PC-9 (cell line): ENCODE results near the gene NT5DC1.

ENCODE experiments used
- EZH2 ChIP-seq: fragments of 200-600 bp; sonication (generic); IDR thresholded peaks from 2 replicates; pipeline ENCODE4 v1.8.0; 2017; ENCODE audit warnings: antibody characterized with exemption, low read depth
- TF ChIP-seq, protein P1 (sequence below): fragments of 200-600 bp; sonication (generic); conservative IDR thresholded peaks from 2 replicates; pipeline ENCODE4 v1.6.1; 2017; ENCODE audit warnings: mixed run types, antibody characterized with exemption, mild to moderate bottlenecking, moderate library complexity

DNA sequence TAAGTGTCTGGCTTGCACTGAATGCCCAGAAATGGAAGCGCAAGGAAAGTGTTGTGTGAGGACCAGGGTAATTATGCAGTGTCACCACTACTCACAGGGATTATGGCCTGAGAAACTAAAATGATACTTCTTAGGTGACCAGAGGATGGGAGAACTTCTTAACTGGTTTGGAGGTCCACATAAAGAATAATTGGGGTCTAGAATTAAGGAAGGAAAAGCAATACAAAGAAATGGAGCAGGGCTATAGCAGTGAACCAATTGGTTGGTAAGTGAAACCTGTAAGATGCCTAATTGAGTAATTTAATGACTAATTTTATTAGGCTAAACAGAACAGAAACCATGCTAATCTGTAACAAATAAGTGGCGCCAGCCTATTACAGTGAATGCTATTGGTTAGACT, 147.9 kb downstream of the NT5DC1 start:
- TF ChIP-seq, protein P1, sequence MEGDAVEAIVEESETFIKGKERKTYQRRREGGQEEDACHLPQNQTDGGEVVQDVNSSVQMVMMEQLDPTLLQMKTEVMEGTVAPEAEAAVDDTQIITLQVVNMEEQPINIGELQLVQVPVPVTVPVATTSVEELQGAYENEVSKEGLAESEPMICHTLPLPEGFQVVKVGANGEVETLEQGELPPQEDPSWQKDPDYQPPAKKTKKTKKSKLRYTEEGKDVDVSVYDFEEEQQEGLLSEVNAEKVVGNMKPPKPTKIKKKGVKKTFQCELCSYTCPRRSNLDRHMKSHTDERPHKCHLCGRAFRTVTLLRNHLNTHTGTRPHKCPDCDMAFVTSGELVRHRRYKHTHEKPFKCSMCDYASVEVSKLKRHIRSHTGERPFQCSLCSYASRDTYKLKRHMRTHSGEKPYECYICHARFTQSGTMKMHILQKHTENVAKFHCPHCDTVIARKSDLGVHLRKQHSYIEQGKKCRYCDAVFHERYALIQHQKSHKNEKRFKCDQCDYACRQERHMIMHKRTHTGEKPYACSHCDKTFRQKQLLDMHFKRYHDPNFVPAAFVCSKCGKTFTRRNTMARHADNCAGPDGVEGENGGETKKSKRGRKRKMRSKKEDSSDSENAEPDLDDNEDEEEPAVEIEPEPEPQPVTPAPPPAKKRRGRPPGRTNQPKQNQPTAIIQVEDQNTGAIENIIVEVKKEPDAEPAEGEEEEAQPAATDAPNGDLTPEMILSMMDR = no peak
- no peak for TF ChIP-seq EZH2
